Measurements from ENCODE around the gene NTRK2.

DNA sequence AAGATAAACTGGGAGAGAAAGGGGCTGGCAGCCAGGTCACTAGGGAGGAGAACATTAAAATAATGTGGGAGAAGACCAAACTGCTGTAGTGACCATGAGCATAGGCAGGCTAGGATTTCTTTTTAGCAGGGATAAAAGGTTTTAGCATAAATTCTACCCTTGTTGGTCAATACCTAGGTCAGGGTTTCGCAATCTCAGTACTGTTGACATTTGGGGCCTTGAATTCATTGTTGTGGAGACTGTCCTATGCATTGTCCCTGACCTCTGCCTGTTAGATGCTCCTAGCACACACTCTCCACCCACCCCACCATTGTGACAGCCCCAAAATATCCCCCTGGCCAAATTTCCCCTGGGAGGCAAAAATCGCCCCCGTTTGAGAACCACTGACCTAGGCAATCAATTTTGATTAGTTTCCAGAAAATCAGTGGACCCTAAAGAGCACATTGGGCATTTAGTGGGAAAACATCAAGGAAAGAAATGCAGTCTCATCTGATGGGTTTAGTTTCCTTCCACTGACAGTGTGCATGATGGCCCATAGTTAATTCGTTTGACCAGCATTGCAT lies 181.4 kb downstream of the NTRK2 start:
- TF ChIP-seq TEAD4 (IDR thresholded peaks at IDR 0.05): no peak
- TF ChIP-seq ZBTB7A (IDR thresholded peaks at IDR 0.05; ENCODE audit: low read depth): no peak

Data from Ishikawa (cell line).